Activated CD8-positive, alpha-beta memory T cell treated with anti-CD3 and anti-CD28 coated beads for 24 hours (primary cell): ENCODE results near the gene NPEPL1.

Experiments used
- DNase-seq: peaks from one replicate; pipeline ENCODE4 v3.0.0-alpha.2; 2020

The NPEPL1 gene

DNA sequence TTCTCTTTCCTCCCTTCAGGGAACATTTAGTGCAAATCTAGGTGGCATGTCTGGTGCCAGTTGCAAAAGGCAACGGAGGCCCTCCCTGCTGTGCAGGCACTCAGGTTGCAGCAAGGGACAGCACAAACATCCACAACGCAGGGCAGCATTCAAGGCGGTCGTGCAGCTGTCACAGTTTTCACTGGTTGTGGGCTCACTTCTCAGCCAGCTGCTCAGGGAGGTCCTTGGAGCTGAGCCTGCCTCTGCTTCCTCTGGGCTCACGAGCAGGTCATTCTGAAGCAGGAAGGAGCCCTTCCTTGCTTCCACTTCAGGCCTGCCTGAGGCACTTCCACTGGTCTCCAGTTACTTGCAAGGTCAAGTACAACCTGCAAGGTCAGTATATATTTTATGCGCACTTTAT is 3.8 kb upstream of the NPEPL1 start:
- no peak for DNase-seq

DNA sequence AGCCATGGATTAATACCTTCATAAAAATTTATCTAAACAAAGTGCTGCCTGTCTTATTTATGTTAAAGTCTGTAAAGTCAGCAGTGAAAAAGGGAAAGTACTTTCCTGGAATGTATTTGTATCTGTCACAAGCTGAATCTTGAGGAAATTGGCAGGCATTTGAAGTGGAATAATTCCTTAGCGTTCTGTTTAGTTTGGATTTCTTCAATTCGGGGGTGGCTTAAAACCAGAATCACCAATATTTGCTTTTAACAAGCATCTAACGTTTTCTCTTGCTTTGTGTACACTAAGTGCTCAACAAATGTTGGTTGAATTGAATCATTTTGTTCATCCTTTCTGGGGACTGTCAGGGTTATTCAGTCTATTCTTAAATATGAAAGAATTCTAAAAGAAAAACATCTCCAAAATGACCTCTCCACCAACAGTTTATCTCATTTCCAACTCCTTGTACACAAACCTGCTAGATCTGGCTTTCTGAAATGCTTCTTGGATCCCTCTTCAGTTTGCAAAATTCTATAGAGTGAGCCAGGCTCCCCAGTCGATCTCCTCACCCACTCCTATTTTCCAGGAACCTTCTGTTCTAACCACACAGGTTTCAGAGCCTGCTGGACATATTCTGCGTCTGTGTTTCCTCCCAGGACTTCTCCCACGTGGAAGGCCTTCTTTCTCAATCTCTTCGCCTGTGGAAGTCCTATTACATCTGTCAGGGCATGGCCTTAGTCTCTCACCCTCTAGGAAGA is 2.0 kb upstream of the NPEPL1 start:
- peak; percentile 47 for DNase-seq

DNA sequence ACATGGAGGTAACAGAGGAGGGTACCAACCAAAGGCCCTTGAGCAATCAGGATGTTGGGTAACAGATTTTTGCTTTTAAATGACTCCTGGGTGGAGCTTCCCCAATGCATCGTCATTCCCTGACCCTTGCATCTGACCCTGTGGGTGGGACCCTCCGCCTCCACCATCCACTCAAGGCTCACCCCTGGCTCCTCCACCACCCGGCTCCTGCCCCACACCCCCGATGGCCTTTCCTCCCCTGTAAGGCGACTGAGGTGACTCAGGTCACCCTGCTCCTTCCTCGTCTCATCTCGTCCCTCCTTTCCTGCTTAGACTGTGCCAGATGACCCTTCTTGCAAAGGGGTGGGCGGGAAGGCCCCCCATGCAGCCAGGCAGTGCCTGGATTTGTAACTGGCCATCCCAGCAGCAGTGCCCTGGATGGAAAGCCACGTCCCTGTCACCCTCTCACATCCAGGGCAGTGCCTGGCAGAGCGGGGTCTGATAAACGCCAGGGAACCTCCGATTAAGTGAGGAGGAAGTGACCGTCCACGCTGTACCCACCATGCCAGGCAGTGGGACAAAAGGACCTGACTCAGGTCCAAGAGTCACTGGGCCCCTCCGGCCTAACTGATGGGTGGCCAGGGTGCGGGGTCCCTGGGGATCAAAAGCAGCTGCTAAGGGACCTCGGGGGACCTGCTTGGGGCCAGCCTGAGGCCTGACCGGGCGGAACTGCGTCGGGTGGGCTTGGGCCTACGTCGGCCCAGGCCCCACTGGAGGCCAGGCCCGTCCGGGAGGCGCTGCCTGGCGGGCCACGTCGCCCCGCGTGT is 624 bp upstream of the NPEPL1 start:
- no peak for DNase-seq

DNA sequence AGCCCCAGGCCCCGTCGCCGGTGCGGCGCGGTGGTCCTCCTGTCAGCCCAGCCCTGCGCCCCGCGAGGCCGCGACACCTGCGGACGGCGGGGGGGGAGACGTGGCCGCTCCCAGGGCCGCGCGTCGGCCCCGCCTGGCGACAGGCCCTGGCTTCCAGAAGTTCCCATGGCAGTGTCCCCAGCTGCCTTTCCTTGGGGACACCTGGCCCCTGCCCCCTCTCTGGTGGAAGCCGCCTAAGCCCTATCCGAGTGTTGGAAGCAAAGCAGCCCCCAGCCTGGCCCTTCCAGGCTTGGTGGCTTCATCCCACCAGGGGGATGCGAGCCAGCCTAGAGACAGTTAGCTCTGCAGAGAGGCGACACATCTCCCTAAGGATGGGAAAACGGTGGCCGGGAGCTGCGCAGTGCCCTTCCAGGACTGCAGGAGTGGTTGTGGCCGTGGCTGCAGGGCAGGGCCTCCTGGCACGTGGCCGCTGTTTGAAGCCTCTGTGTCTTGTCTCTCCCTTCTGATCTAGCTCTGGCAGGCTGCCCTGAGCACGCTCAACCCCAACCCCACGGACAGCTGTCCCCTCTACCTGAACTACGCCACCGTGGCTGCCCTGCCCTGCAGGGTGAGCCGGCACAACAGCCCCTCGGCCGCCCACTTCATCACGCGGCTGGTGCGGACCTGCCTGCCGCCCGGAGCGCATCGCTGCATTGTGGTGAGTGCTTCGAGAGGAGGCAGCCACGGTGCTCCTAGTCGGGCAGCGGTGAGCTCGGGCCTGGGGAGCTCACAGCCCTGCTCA is 816 bp downstream of the NPEPL1 start:
- peak; percentile 76 for DNase-seq

DNA sequence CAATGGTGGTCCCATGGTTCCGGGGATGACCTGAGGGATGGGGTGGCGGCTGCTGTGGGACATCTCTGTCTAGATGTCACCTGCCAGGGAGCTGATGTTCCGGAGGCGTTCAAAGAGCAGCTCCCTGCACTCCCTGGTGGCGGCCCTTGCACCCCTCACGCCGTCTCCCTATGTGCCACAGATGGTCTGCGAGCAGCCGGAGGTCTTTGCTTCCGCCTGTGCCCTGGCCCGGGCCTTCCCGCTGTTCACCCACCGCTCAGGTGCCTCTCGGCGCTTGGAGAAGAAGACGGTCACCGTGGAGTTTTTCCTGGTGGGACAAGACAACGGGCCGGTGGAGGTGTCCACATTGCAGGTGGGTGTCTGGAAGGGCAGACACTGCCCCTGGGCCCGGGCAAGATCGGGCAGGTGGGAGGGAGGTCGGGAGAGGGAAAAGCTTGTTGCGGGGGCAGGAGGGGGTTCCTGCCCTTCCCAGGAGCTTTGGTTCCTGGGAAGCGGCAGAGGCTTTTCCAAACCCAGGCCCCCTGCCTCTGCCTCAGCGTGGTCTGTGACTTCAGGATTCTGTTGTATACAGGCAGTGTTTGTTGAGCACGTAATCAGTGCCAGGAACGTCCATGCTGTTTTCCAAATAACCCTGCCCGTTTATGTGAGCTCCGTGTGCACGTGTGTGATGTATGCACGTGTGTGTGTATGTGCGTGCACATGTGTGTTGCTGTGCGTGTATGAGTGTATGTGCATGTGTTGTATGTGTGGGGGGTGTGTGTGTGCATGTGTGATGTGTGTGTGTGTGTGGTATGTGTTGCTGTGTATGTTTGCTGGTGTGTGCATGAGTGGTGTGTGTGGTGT is 1.9 kb downstream of the NPEPL1 start:
- DNase-seq: peak; percentile 53

DNA sequence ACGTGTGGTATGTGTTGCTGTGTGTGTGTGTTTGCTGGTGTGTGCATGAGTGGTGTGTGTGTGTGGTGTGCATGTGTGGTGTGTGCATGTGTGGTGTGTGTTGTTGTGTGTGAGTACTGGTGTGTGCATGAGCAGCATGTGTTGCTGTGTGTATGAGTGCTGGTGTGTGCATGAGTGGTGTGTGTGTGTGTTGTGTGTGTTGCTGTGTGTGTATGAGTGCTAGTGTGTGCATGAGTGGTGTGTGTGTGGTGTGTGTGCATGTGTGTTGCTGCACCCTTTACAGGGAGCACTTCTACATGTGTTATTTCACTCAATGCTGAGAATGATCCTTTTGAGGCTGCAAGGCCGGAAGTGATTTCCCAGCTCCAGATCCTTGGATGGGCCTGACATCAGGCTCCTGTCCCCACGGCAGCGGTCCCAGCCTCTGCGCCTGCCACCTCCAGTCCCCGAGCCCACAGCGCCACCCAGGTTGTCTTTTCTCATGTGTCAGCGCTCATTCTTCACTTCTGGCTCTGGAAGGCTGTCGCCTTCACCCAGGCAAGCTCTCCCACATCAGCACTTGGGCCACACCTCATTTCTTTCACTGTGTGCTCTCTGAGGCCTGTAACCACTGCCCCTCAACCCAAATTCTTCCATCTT is 2.6 kb downstream of the NPEPL1 start:
- no peak for DNase-seq

DNA sequence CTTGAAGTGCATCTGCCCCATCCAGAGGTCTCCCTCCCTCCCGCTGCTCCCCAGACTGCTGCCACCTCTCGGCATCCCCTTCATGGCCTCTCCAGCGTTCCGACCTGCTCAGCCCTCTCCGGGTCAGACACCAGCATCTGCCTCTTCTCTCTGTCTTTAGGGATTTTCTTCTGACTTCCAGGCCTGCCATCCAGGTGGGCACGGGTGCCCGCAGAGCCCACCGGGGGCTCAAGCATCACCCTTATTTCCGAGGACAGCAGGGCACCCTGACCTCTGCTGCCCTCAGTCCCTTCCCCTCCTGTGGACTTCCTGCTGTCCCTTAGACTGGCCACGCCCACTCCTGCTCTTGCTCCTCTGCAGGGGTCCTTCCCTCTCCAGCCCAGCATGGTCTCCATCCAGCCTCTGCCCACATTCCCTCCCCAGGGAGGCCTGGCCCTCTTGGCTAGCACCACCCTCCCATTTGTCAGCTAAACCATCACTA is 3.3 kb downstream of the NPEPL1 start:
- no peak for DNase-seq

DNA sequence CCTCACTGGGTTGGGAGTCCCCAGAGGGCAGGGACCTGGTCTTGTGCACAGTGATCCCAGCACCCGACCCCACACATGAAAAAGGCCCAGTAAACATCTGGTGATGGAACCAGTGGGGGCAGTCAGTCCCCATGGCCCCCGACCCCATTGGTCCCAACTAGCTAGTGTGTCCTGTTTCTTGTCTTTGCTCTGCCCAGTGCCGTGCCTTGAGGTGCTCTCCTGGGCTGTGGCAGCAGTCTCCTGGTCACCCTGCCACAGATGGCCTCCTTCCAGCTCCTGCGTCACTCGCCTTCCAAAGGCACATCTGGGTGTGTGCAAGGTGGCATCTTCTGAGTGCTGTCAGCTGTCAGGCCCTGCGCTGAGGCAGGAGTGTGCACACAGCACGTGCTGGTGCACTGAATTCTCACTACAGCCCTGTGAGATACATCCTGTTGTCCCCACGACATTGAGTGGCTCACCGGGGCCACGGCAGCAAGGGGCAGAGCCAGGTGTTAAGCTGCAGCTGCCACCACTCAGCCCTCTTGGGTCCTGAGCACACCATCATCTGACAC is 3.9 kb downstream of the NPEPL1 start:
- no peak for DNase-seq

DNA sequence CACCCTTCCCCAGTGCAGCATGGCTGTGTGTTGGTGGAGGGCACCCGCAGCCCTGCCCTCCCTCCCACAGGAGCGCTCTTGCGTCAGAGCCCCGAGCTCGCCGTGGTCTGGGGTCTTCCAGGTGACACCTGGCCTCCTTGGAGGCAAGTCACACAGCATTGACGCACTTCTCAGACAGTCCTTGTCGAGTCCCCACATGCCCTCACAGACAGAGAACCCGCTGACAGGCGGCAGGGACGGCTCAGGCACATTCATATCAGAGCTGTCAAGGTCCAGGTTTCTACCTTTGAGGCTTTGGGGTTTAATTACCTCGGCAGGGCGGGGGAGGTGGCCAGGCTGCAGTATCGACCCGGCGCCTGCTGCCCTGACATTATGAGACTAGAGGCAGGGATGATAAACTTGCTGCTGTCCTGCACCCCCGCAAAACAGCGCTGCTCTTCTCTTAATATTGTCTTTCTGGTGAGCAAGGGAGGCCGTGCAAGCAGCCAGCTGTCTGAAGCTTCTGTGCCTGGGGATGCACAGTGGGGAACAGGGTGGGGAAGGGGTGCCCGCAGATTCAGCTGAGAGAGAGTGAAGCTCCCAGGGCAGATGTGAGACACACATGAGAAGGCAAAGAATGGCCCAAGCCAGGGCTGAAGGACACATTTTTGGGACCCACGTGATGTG is 4.7 kb downstream of the NPEPL1 start:
- no peak for DNase-seq

DNA sequence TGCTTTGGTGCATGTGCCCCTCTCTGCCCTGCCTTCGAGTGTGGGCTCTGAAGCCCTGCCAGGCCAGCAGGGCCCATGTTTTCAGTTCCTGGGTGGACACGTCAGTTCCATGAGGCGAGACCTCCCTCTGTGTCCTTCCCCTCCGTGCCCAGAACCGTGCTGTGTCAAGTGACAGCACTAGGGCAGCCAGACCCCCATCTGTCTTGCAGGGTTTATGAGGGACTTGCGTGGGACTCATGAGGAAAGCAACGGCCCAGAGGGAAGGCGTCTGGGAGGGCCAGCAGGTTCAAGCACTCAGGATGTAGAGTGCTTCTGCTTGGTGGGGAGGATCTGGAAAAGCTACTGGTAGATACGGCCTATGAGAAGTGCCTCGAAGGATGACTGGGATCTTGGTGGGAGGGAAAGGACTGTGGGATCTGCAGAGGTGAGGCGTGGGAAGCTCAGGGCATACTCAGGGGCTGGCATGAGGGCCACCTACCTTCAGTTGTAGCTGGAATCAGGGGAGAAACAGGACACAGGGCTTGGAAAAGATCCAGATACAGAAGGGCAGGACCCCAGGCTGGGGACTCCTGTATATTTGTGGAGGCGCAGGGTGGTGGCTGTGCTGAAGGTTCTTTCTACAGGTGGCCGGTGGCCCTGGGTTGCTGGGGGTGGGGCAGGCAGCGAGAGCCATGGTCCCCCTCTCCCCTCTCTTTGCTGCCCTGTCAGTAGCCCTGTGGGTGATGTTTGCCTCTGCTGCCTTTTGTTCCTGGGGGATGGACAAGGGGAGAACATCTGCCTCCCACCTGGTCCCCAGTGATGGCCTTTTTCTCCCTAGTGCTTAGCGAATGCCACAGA is 5.5 kb downstream of the NPEPL1 start:
- no peak for DNase-seq

DNA sequence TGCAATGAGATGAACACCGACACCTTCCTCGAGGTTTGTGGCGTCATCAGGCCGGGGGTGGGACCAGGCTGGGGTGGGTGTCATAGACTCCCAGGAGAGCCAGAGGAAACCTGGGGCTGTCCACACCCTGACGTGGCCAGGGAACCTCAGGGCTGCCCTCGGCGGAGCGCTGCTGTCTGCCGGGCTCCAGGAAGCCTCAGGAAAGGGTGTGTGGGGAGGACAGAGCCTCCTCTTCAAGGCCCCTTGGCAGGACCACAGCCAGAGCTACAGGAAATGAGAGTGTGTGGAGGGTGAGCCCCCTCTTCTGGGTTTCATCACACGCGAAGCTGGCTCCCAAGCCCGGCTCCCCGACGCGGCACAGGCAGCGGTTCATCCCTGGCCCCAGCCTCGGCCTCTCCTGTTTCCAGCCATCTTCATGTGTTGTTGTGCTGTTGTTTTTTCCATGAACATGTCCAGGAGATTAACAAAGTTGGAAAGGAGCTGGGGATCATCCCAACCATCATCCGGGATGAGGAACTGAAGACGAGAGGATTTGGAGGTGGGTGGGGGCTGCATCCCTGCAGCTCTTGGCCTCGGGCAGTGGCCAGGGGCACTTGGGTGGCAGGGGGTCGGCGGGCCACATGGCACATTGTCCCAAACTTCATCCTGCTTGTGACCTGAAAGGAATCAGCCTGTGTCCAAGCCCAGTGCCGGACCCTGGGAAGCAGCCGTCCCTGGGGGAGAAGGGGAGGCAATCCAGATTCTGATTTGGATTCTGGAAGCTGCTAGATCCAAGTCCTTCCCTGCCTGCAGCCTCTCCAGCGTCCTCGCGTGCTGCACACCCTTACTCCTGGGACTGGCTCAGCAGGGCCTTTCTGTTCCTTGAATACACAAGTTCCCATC is 6.4 kb downstream of the NPEPL1 start:
- DNase-seq: no peak

DNA sequence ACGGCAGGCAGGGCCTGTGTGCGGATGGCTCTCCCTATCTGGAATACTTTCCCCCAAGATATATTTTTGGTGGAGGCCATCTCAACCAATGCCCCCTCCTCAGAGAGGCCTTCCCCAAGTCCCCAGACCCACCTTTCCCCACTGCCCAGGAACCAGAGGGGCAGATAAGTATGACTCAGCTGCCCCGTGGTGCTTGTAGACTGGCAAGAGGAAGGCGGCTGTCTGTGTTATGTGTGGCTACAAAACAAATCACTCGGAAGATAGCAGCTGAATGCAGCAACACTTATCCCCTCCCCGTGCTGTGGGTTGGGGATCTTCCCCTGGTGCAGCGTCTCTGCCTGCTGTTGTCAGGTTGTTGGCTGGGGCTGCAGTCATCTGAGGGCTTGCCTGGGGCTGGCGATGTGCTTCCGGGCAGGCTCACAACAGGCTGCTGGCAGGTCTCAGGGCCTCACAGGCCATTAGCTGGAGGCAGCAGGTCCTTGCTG is 7.1 kb downstream of the NPEPL1 start:
- no peak for DNase-seq

DNA sequence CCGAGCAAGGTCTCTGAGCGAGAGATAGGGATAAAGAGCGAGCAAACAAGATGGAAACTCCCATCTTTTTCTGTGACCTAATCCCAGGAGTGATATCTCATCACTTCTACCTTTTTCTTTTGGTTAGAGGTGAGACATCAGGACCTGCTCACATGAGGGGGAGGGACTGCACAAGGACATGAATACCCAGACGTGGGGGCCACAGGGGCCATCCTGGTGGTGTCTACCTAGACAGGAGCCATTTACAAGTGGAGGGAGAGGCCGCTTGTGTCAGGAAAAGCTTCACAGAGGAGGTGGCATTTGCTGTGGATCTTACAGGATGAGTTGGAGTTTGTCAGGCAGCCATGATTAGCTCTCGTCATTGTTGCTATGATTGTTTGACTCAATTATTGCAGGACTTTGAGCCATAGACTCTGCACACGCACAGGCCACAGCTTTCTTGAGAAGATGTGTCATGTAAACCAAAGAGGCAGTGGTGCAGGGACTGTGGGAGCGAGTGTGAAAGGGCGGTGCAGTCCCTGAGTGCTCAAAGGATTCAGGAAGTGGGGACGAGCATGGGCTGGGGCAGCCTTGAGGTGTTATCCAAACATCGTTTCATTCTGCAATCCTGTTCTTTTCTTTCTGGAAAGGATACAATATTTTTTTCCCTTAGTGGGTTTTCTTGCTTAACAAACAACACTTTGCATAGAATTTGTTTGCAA is 7.7 kb downstream of the NPEPL1 start:
- no peak for DNase-seq

DNA sequence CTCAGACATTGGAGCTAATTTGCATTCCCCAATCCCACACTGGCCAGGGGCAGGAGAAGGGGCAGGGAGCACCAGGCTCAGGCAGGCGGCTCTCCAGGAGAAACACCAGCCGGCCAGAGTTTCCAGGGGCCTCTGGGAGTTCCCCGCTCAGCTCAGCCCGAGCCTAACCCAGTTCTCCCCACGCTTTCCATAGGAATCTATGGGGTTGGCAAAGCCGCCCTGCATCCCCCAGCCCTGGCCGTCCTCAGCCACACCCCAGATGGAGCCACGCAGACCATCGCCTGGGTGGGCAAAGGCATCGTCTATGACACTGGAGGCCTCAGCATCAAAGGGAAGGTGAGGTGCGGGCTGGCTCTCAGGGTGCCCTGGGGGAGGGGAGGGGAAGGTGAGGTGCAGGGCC is 8.2 kb downstream of the NPEPL1 start:
- DNase-seq: no peak

DNA sequence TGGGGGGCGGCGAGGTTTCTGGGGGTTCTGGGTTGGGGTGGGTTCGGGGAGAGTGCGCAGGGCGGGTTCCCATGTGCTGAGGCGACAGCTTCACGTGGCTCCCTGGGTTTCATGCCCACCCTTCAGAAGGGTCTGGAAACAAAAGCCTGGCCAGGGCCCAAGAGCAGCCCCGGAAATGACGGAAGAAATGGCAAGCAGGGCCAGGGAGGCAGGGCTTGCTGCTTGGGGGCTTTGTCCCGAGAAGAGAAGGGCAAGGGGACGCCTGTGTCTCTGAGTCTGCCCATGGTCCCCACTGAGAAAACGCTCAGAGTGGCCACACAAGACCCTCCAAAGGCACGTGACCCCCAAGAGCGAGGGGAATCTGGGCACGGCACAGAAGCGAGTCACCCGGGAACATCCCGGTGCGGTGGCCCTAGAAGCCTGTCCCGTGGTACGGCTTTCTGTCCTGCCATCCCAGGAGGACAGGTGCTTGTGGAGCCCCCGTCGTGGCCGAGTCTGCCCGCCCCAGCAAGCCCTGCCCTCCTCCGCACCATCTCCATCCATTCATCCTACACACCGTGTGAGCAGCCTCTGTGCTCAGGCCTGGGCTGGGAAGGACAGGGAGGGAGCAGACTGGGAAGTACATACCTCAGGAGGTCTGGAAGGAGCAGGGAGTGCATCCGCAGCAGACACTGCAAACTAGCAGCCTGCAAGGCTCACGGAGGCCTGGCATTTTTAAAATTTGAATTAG is 9.0 kb downstream of the NPEPL1 start:
- no peak for DNase-seq

DNA sequence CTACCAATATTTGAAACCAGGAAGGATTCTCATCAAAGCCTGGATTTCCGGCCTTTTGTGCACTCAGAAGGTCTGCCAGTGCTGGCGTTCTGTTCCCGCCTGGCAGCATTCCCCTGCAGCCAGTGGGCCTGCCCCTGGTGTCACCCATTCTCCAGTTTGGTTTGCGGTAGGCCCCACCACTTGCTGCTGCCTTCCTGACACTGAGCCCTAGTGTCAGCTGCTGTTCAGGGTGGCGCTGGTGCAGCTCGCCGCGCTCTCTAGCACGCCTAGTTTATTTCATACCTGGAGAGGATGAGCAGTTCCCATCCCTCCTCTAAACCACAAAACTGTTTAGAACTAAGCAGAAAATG is 9.5 kb downstream of the NPEPL1 start:
- DNase-seq: no peak

DNA sequence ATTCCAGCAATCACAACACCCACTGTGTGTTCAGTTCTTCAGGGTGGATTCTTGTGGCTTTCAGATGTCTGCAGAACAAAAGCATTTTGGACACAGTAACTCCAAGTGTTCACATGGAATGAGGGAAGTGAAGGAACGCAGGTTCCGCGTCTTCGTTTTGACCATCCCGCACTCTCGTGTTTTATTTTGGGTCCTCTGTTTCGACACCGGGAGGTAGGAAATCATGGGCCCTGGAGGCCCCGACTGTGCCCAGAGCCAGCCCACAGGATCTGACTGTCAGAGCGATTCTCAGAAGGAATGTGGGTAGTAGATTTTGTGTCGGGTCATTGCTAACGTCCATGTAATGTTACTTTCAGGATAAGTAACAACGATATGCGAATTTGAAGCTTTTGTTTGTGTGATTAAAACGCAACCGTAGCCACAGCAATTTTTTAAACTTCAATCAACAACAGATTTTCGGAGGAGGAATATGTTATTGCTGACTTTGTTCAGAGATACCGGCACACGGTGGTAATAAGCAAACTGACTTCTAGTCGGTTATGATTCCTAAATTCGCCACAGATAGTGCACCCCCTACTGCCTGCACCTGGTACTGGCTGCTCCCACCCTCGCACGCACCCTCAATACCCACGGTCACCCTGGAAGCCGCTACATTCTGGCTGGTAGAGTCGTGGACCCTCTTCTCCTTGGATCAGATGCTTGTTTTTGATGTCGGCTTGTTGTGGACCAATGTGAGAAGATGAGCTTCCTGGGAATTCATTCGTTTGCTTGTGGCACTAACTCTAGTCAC is 10.5 kb downstream of the NPEPL1 start:
- peak; percentile 52 for DNase-seq
